Islet of Langerhans (tissue), 1 donor: Measurements from ENCODE around the gene PPP5C.
"Not testable (repeated sequence)": the region's sequence is repeated elsewhere in the genome, so short reads cannot be mapped to it uniquely, and the experiment has no call there.

Experiments
- FAIRE-seq: peaks from one replicate; lab custom pipeline; 2011; peaks lifted over from hg19 to GRCh38; lab: Jason Lieb, UNC

PPP5C gene

GRCh38 chr19:46435689-46436088 lies 88.8 kb downstream of the PPP5C start:
- FAIRE-seq, result not testable (repeated sequence)
